DND-41 (cell line): ENCODE results near the gene UGGT2.

ENCODE experiments used
- CTCF ChIP-seq: IDR thresholded peaks from 2 replicates; pipeline ENCODE4 v1.5.1; 2012; ENCODE audit warnings: borderline replicate concordance, low read length, moderate library complexity, mild to moderate bottlenecking; ENCODE audit not compliant: poor library complexity, severe bottlenecking; ENCODE audit errors: extremely low read depth
- EZH2 ChIP-seq: IDR thresholded peaks from 3 replicates; pipeline ENCODE4 v1.6.1; 2012; ENCODE audit warnings: borderline replicate concordance, low read depth, mild to moderate bottlenecking, moderate library complexity, low read length, inconsistent platforms; ENCODE audit not compliant: severe bottlenecking

- TF ChIP-seq CTCF (no peak), EZH2 (no peak)
Measured at GRCh38 chr13:95957331-95957730, 95.9 kb downstream of the UGGT2 start.
